NCI-H2227 (cell line): ENCODE data around the gene AP4B1.

Source experiments
- DNase-seq: peaks from one replicate; lab custom pipeline; 2025; ENCODE audit not compliant: unreplicated experiment; lab: John Stamatoyannopoulos, UW

AP4B1 gene

GRCh38 chr1:113895961-113896360, 8.6 kb downstream of the AP4B1 start:
- no peak for DNase-seq

DNA sequence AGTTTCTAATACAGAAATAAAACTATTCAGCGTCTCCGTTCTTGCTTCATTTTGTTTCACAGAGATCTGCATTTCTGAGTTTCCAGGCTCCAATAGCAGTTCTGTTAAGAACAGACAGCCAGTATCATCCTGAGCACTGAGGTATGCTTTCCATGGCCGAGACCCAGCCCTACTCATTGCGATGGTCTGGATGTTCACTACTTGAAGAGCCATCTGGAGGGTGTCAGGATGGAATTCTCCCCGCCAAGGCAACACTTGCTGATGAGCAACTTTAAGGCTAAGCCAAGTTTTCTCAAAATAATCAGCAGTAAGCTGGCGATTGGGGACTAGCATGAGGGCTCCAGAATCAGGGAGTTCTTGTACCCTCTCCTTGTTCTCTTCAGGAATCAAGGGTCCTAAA, 9.5 kb downstream of the AP4B1 start:
- no peak for DNase-seq

- DNase-seq: no peak
Observed at GRCh38 chr1:113893267-113893666, 11.3 kb downstream of the AP4B1 start.

DNA sequence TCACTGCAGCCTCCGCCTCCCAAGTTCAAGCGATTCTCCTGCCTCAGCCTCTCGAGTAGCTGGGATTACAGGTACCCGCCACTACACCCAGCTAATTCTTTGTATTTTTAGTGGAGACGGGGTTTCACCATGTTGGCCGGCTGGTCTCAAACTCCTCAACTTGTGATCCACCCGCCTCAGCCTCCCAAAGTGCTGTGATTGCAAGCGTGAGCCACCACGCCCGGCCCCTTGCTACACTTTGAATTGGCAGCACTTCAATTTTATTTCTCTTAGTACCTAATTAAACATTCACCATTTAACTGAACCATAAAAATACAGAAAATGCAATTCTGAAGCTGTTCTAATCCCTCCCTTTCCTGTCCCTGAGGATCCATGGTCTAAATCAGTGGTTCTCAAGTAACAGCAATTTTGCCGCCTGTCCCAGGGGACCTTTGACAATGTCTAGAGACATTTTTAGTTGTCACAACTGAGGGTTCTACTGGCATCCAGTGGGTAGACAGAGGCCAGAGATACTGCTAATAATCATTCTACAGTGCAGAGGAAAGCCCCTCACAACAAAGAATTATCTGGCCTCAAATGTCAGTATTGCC, 12.9 kb downstream of the AP4B1 start:
- no peak for DNase-seq

- DNase-seq: no peak
Observed at GRCh38 chr1:113890816-113891215, 13.8 kb downstream of the AP4B1 start.

DNA sequence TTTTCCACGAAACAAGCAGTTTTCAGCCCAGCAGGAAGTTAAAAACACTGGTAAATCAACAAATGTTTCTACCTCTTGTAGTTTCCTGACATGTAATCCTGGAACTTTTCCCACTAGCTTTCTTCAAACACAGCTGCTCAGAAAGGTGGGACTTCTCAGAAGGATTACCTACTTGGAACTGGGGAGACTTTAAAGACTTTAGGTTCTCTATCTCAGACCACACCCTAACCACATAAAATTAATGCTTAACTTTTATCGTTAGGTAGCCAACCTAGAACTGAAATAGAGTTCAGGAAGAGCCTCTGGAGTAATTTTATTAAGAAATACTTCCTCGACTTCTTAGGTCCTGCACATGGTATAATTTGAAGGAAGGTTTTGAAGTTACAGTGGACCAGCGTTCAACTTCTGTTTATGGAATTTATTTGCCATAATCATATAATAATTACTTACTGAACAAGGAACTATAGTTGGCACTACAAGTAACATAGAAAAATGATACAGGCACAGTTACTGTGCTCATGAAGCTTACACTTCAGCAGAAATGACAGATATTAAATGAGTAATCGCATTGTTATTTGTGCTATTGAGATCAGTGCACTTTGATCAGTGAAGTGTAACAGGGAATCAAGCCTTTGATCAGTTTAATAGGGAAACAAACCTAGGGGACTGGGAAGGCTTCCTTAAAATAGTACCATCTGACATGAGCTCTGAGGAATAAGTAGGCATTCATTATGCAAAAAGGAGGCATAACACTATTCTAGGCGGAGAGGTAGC, 17.0 kb downstream of the AP4B1 start, which contains the start of gene BCL2L15:
Gene BCL2L15, minus strand, starts transcription at position 180 of the 774 bp plus-strand sequence. CDS start 206 bp downstream, outside the sequence.
- DNase-seq: no peak

DNA sequence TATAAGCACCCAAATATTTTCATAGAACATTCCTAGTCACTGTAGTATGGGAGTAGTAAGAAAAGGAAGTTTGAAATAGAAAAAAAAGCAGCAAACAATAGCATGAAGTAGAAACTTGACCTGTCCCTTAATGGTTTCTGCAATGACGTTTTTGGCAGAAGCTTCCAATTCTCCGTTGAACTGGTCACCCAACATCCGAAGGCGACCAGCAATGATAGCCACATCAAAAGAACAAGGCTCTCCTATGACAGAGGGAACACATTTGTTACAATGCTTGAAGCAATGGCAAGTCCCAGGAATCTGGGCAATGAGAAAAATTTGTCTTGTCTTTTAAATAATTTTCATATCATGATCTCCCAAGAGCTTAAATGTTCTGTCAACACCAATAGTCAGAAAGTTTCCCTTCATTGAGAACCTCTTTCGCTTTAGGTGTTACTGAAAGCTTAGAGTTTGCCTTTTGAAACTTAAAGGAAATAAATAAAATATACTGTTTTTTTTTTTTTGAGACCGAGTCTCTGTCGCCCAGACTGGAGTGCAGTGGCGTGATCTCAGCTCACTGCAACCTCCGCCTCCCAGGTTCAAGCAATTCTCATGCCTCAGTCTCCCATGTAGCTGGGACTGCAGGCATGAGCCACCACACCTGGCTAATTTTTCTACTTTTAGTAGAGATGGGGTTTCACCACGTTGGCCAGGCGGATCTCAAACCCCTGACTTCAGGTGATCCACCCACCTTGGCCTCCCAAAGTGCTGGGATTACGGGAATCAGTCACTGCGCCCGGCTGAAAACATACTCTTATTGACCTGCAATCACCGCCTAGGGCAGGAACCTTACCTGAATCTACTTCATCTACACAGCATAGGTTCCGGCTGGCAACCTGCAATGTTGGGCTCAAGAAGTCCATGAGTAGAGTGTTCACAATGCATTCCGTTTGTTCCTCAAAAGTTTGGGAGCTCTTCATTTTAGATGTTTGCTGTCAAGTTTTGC, 17.9 kb downstream of the AP4B1 start:
- DNase-seq: no peak

DNA sequence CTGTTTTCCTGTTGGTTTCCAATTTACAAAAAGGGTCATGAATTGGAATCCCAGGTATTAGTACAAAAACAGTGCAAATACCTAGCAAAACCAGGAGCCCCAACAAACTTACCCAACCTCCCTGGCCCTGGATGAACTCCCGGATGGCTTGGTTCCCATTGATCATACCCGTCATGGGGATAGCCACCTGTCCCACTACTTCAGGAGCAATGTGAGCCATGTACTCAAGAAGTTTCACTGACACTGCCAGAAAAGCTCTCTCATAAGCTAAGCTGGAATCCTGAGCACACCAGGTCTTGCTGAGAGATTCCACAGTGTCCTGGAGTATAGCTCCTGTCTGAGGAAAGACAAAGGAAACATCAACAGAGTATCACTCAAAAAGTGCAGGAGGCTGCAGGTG, 22.9 kb downstream of the AP4B1 start:
- no peak for DNase-seq

DNA sequence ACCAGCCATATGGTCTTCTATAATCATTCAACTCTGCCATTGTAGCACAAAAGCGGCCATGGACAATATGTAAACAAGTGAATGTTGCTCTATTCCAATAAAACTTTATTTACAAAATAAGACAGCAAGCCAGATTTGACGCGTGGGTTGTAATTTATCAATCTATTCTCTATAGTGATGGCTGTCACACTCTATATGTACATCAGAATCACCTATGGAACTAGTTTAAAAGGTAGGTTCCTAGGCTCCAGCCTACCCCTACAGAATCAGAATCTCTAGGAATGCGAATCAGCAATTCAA, 24.9 kb downstream of the AP4B1 start:
- no peak for DNase-seq

DNA sequence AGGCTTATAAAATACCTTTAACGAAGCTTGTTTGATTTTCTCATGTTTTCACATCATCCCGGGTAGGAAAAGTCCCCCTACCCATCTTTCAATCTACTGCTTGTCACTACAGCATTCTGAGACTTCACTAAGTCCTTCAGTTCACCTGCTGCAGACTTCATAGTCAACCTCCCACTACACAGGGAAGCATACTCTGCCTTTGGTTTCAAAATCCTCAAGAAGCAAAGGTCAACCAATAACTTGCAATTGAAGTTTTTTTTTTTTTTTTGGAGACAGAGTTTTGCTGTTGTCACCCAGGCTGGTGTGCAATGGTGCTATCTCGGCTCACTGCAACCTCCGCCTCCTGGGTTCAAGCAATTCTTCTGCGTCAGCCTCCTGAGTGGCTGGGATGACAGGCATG, 28.4 kb downstream of the AP4B1 start:
- DNase-seq: no peak

- DNase-seq: no peak
Observed at GRCh38 chr1:113875714-113876113, 28.9 kb downstream of the AP4B1 start.

GRCh38 chr1:113874012-113874879, 30.4 kb downstream of the AP4B1 start:
- DNase-seq: no peak

- no peak for DNase-seq
Observed at GRCh38 chr1:113872219-113872935, 32.2 kb downstream of the AP4B1 start.

GRCh38 chr1:113871597-113872113, 32.9 kb downstream of the AP4B1 start, which contains the start of gene PTPN22:
Gene PTPN22, minus strand, starts transcription at chr1:113871712.
- DNase-seq: no peak

- no peak for DNase-seq
Observed at GRCh38 chr1:113870778-113871177, 33.8 kb downstream of the AP4B1 start.

- no peak for DNase-seq
Observed at GRCh38 chr1:113868387-113869083, 36.1 kb downstream of the AP4B1 start.

DNA sequence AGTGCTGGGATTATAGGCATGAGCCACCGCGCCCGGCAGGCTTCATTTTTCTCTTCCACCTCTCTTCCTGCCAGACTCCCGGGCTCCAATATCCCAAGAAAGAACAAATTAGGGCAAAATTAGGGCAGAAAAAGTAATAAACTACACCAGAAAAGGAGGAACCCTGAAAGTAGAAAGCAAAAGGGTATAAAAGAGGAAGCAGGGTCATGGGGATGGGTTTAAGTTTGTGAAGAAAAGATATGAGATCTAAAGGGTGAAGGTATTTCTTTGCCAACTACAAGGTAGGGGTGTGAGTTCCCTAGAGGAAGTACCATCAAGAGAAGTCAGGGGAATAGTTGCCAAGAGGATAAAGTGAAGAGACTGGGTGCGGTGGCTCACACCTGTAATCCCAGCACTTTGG, 43.0 kb downstream of the AP4B1 start:
- no peak for DNase-seq

GRCh38 chr1:113860891-113861290, 43.7 kb downstream of the AP4B1 start:
- no peak for DNase-seq

GRCh38 chr1:113859478-113860175, 45.0 kb downstream of the AP4B1 start:
- no peak for DNase-seq
